Central memory CD8-positive, alpha-beta T cell (primary cell): Measurements from ENCODE around the gene UBA52.

Source experiments
- ATAC-seq: fragments of 150-1000 bp; cut with Tn5 transposase; replicated peaks from 2 replicates; pipeline ENCODE4 v1.10.0; 2022; ENCODE audit warnings: mild to moderate bottlenecking, moderate FRiP score, moderate number of reproducible peaks; ENCODE audit not compliant: poor library complexity, severe bottlenecking; ENCODE audit errors: extremely low read depth
- DNase-seq, 2 donors: peaks; one replicate each; pipeline ENCODE4 v3.0.0; 2021; ENCODE audit warnings: low spot score in 2 of 2
- H3K27ac Mint-ChIP-seq: one replicate; pipeline ENCODE4 v1.8.0; 2022; ENCODE audit warnings: low read depth, mild to moderate bottlenecking, moderate library complexity, mixed read lengths
- H3K27me3 Mint-ChIP-seq: one replicate; pipeline ENCODE4 v1.8.0; 2022; ENCODE audit warnings: mixed read lengths
- H3K36me3 Mint-ChIP-seq: one replicate; pipeline ENCODE4 v1.8.0; 2022; ENCODE audit warnings: mild to moderate bottlenecking, moderate library complexity, mixed read lengths; ENCODE audit not compliant: insufficient read depth
- H3K4me1 Mint-ChIP-seq: one replicate; pipeline ENCODE4 v1.8.0; 2022; ENCODE audit warnings: mixed read lengths
- H3K4me3 Mint-ChIP-seq: one replicate; pipeline ENCODE4 v1.8.0; 2022; ENCODE audit warnings: mild to moderate bottlenecking, moderate library complexity, mixed read lengths
- H3K9me3 Mint-ChIP-seq: one replicate; pipeline ENCODE4 v1.8.0; 2022; ENCODE audit warnings: mixed read lengths

Gene UBA52

DNA sequence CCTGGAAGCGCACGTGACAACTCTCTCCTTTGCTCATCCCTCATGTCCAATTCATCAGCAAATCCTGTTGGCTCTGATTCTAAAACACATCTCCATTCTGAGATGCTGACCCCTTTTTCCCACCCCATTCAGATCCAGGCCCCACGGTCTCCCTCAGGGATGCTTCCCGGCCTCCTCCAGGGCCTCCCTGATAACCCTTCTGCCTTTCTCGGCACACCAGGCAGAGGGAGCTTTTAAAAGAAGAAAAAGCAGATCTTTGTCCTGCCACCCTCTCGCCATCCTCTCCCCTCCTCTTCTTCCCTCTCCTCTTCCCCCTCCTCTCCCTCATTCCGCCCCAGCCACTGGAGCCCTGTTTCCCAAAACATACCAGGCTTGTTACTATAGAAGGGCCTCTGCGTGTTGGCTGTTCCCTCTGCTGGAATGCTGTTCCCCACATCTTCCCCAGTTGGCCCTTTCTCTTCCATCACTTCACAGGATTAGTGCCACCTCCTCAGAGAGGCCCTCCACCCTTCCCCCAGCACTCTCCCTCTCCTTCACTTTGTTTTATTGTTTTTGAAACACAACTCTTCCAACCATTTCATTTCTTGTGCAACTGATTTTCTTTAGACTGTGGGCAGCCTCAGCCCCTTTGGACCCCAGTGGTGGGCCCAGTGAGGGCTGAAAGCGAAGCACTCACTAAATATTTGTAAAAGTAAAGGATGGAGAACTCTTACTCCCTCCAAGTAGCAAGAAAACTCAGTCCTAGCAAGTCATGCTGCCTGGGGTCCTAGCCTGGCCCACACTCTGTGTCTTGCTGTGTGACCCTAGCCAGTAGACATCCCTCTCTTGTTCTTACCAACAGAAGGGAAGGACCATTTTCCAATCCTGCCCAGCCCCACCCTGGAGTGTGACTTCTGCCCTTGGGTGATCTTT is 37.4 kb downstream of the UBA52 start:
- DNase-seq (no peak), ATAC-seq (no peak)
- Mint-ChIP-seq H3K4me3 (no peak overlapping the region), H3K4me1 (peaks cover 26% of the 10 kb centered on the region), H3K36me3 (peaks cover 6% of the 10 kb centered on the region), H3K9me3 (no peaks in the 10 kb centered on the region), H3K27ac (no peak overlapping the region), H3K27me3 (peaks cover 84% of the 10 kb centered on the region)

DNA sequence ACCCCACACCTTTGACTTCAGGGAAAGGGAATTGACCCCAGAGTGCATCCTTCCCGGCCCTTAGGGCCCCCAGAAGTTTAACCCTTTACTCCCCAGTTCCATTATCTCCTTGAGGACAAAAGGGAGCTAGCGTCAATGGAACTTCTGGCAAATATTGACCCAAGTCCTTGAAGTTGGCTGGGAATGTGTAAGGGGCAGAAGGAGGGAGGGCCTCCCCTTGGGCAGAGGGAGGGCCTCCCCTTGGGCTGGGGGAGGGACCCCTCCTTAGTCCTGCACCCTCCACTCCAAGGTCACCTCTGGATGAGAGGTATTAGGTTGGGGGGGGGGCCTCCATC is 38.0 kb downstream of the UBA52 start:
- H3K27ac Mint-ChIP-seq: no peak overlapping the region
- DNase-seq: no peak
- H3K4me1 Mint-ChIP-seq: peaks cover 26% of the 10 kb centered on the region
- H3K27me3 Mint-ChIP-seq: peaks cover 86% of the 10 kb centered on the region
- peaks cover 6% of the 10 kb centered on the region for H3K36me3 Mint-ChIP-seq
- no peak for ATAC-seq
- no peak overlapping the region for H3K4me3 Mint-ChIP-seq
- H3K9me3 Mint-ChIP-seq: no peaks in the 10 kb centered on the region

DNA sequence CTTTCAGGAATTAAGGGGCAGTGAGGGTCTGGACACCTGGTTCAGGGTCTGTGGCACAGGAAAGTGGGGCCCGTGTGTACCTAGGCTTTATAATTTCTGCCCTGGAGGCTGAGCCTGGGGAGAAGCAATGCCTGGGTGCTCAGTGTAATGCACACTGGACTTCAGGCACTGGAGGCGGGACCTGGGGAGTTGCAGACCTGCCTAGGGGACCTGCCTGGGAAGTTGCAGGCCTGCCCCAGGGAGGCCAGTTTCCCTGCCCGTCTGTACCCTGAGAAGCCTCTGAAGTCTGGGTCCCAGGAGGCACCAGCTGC is 38.5 kb downstream of the UBA52 start:
- no peak overlapping the region for H3K4me3 Mint-ChIP-seq
- peaks cover 86% of the 10 kb centered on the region for H3K27me3 Mint-ChIP-seq
- no peak for DNase-seq
- peaks cover 24% of the 10 kb centered on the region for H3K4me1 Mint-ChIP-seq
- H3K36me3 Mint-ChIP-seq: peaks cover 5% of the 10 kb centered on the region
- no peak overlapping the region for H3K27ac Mint-ChIP-seq
- ATAC-seq: no peak
- no peaks in the 10 kb centered on the region for H3K9me3 Mint-ChIP-seq

DNA sequence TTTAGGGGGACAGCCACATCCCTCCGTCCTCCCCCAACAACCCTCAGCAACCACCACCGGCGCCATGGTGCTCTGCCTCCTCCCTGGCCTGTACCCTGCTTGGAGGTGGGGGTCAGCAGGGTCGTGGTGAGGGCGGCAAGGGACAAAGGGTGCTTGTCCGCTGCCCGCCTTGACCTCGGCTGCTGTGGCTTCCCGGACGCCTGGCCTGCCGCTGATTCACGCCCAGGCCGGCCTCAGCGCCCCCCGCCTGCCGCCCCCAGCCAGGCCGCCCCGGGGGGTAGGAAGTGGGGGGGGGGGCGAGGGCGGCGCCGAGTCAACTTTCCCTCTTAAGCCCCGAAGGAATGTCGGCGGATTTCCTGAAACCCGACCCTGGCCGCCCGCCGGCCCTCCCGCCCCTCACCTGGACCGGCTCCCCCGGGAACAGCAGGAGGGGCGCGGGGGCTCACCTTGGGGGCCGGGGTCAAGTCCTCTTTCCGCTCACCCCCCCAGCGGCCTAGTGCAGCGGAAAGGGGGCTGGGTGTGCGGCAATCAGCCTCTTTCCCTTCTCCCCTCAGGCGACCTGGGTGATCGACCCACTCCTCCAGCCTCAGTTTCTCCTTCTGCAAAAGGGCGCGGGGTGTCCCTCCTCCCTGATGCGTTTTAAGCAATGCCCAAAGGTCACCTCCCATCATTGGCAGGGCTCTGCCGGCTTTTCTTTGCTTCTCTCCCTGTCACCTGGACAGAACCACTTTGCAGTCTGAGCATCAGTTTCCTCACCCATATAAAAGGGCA is 39.1 kb downstream of the UBA52 start:
- no peak for ATAC-seq
- no peak overlapping the region for H3K27ac Mint-ChIP-seq

DNA sequence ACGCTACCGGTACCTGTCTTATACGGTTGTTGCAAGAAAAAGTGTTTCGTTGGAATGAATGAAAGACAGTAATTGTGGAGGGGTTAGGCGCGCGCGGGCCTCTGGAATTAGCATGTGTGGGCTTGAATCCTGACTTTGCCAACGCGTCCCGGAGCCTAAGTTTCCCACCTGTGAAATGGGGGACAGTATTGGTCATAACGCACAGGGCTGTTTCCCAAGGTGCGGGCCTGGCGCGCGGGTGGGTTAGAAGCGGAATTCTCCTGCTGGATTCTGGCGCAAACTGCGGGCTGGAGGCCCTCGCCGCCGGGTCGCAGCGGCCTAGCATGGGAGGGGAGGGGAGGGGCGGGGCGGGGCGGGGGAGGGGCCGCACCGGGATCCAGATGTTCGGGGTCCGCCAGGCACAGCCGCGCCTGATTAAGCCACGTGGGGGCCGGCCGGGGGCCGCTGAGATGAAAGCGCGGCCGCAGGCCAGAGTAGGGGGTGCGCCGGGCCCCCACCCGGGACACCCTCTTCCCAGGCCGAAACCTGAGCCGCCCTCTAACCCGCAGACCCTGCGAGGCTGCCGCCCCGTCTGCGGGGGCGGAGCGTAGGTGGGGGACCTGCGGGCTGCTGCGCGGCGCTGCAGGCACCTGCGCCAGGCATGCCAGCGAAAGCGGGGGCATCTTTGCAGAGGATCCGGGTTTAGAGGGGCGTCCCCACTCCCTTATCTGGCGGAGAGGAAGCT is 39.8 kb downstream of the UBA52 start:
- no peak for DNase-seq
- peak; percentile 34 for ATAC-seq
- H3K4me1 Mint-ChIP-seq: peaks cover 20% of the 10 kb centered on the region
- H3K36me3 Mint-ChIP-seq: peaks cover 3% of the 10 kb centered on the region
- no peaks in the 10 kb centered on the region for H3K9me3 Mint-ChIP-seq
- H3K27ac Mint-ChIP-seq: no peak overlapping the region
- H3K4me3 Mint-ChIP-seq: peak overlapping the region; percentile 76
- H3K27me3 Mint-ChIP-seq: peaks cover 93% of the 10 kb centered on the region

More for the DNA sequence above, 39.1 kb downstream of the UBA52 start:
- Mint-ChIP-seq H3K36me3 (peaks cover 3% of the 10 kb centered on the region), H3K4me1 (peaks cover 20% of the 10 kb centered on the region), H3K9me3 (no peaks in the 10 kb centered on the region), H3K4me3 (peak overlapping the region; percentile 54), H3K27me3 (peaks cover 86% of the 10 kb centered on the region)
- DNase-seq: no peak

DNA sequence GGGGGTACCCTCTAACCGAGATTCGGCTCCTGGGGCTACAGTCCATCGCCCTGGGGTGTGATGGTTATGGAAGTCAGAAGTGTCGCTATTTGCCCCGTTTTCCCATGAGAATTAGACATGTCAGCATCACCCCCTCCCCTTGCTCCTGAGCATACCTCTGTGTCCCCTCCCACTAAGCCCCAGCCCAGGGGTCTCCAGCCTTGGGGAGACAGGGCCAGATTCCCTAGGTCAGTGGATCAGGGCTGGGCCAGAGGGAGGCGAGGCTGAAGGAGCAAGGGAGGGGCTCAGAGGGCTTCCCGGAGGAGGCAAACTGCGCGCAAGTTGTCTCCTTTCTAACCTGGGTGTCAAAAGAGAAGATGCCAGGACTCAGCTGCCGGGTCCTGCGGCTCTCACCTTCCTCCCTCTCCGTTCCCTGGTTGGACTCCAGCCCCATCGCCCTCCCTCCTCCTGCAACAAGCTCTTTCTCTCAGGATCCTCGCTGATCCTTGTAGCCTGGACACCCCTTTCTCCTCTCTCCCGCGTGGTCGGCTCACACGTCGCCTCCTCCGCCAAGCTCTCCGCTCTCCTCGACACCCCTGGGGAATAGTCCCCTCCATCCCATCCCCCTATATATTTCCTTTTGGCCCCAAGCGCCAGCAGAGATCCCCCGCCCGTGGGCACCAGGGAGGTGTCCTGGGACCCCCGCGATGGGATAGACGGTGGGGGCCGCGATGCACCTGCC is 40.6 kb downstream of the UBA52 start:
- ATAC-seq (no peak), DNase-seq (no peak)
- Mint-ChIP-seq H3K27ac (no peak overlapping the region), H3K4me1 (peaks cover 20% of the 10 kb centered on the region), H3K36me3 (peaks cover 3% of the 10 kb centered on the region), H3K27me3 (peaks cover 99% of the 10 kb centered on the region), H3K4me3 (peak overlapping the region; percentile 76), H3K9me3 (no peaks in the 10 kb centered on the region)

DNA sequence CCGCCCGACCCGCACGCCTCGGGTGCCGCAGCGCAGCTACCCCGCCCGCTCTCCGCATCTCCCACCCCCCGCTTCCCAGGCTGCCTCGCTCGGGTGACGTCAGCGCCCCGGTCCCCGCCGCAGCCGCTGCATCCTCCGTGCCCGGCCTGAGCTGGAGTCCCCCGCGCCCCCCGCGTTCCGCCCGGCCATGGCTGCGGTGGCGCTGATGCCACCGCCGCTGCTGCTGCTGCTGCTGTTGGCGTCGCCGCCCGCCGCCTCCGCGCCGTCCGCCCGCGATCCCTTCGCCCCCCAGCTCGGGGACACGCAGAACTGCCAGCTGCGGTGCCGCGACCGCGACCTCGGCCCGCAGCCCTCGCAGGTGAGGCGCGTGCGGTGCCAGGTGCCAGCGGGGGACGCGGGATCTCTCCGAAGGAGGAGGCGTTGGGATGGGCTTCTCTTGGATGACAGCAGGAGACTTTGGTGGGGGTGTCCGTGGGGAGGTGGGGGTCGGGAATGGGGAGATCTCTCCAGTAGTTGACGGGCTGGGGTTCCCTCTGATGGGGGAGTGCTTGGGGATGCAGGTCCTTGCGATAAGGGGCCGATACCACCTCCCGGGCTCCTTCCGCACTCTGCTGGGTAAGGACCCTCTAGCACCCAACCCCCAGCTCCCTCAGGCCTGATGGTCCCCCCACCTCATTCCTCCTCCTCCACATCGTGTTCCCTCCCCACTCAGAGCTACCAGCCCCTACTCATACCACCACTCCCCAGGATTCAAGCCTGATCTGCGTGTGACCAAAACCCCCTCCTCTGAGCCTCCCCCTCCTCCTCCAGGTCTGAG is 41.3 kb downstream of the UBA52 start, which contains the start of gene TMEM59L:
Gene TMEM59L (plus strand): TSS at position 99 of the 817 bp plus-strand sequence. CDS start 89 bp downstream, at position 188.
- peaks cover 3% of the 10 kb centered on the region for H3K36me3 Mint-ChIP-seq
- H3K27ac Mint-ChIP-seq: no peak within 1 kb of the TSS
- H3K27me3 Mint-ChIP-seq: peaks cover 99% of the 10 kb centered on the region
- no peaks in the 10 kb centered on the region for H3K9me3 Mint-ChIP-seq
- peaks cover 20% of the 10 kb centered on the region for H3K4me1 Mint-ChIP-seq
- DNase-seq (peak in 1 of 2 donors; percentile 23), ATAC-seq (peak; percentile 52)
- peak within 1 kb of the TSS; percentile 76 for H3K4me3 Mint-ChIP-seq

DNA sequence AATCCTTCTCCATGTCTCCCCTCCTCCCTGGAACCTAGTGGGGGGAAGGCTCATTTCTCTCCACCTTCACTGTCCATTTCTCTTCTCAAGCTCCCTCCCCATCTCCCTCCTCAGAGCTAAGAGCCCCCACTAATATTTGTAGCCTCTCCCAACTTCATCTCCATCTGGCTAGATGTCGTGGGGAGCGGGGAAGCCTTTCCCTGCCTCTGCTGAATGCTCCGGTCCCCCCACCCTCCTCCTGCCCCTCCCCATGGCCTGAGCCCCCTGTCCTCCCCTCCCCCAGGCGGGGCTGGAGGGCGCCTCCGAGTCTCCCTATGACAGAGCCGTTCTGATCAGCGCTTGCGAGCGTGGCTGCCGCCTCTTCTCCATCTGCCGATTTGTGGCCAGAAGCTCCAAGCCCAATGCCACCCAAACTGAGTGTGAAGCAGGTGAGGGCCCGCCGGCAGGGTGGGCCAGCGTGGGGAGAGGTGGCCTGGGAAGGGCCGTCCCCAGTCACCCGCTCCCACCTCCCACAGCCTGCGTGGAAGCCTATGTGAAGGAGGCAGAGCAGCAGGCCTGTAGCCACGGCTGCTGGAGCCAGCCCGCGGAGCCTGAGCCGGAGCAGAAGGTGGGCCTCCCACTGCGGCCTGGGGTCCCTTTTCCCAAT is 42.1 kb downstream of the UBA52 start:
- ATAC-seq (no peak), DNase-seq (no peak)
- H3K9me3 Mint-ChIP-seq: no peaks in the 10 kb centered on the region
- H3K4me3 Mint-ChIP-seq: peak overlapping the region; percentile 76
- no peak overlapping the region for H3K27ac Mint-ChIP-seq
- peaks cover 20% of the 10 kb centered on the region for H3K4me1 Mint-ChIP-seq
- H3K27me3 Mint-ChIP-seq: peaks cover 95% of the 10 kb centered on the region
- peaks cover 3% of the 10 kb centered on the region for H3K36me3 Mint-ChIP-seq

DNA sequence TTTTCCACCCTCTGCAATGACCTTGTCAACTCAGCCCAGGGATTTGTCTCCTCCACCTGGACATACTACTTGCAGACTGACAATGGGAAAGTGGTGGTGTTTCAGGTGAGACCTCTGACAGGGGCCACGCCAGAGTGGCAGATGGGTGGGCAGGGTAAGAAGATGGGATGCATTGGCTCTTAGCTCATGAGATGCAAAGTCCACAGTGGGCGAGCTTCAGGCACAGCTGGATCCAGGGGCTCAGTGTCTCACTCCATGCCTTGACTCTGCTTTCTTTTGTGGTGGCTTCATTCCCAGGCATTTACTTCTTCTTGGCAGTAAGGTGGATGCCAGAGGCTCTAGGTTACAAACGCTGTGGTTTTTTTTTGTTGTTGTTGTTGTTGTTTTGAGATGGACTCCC is 44.4 kb downstream of the UBA52 start:
- ATAC-seq (no peak), DNase-seq (no peak)
- H3K4me3 Mint-ChIP-seq: no peak overlapping the region
- H3K36me3 Mint-ChIP-seq: peaks cover 6% of the 10 kb centered on the region
- peaks cover 17% of the 10 kb centered on the region for H3K4me1 Mint-ChIP-seq
- H3K9me3 Mint-ChIP-seq: no peaks in the 10 kb centered on the region
- H3K27me3 Mint-ChIP-seq: peaks cover 81% of the 10 kb centered on the region
- no peak overlapping the region for H3K27ac Mint-ChIP-seq

DNA sequence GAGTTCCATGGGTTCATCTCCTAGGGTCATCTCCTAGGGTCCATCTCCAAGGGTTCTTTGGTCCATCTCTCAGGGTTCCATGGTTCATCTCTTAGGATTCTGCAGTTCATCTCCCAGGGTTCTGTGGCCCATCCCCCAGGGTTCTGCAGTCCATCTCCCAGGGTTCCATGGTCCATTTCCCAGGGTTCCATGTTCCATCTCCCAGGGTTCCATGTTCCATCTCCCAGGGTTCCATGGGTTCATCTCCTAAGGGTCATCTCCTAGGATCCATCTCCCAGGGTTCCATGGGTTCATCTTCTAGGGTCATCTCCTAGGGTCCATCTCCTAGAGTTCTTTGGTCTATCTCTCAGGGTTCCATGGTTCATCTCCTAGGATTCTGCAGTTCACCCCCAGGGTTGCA is 45.9 kb downstream of the UBA52 start:
- H3K4me3 Mint-ChIP-seq: no peak overlapping the region
- peaks cover 6% of the 10 kb centered on the region for H3K36me3 Mint-ChIP-seq
- H3K27ac Mint-ChIP-seq: no peak overlapping the region
- DNase-seq (no peak), ATAC-seq (no peak)
- no peaks in the 10 kb centered on the region for H3K9me3 Mint-ChIP-seq
- peaks cover 67% of the 10 kb centered on the region for H3K27me3 Mint-ChIP-seq
- peaks cover 8% of the 10 kb centered on the region for H3K4me1 Mint-ChIP-seq

DNA sequence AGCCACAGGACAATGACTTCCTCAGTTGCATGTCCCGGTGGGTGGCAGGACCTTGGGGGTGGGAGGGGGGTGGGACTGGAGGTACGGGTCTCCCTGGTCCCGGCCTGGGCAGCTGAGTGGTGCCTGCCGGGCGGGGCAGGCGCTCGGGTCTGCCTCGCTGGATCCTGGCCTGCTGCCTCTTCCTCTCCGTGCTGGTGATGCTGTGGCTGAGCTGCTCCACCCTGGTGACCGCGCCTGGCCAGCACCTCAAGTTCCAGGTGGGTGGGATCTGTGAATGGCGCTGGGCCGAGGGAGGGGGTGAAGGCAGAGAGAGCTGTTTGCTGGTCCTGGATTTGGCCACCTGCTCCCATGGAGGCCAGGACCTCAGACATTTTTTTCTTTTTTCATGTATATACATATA is 46.6 kb downstream of the UBA52 start:
- ATAC-seq: no peak
- Mint-ChIP-seq H3K4me1 (peaks cover 5% of the 10 kb centered on the region), H3K36me3 (peaks cover 3% of the 10 kb centered on the region), H3K9me3 (no peaks in the 10 kb centered on the region), H3K27ac (no peak overlapping the region), H3K4me3 (no peak overlapping the region), H3K27me3 (peaks cover 60% of the 10 kb centered on the region)
- DNase-seq: no peak
